Keratinocyte (primary cell): ENCODE measurements around the gene FOXN1. TPM values are rescaled to one million over a fixed set of nuclear protein-coding genes. Genes with fewer than 3 reads are reported as not detected.

Source experiments
- DNase-seq: peaks from one replicate; pipeline ENCODE4 v3.0.0-alpha.2; 2011; ENCODE audit warnings: low read depth, missing footprints, low spot score
- FAIRE-seq: peaks from 2 replicates; lab custom pipeline; 2011; peaks lifted over from hg19 to GRCh38; lab: Jason Lieb, UNC
- H2AFZ ChIP-seq: 2 replicates; pipeline ENCODE4 v1.6.0; 2012; ENCODE audit warnings: low read length, control low read depth, inconsistent platforms; ENCODE audit not compliant: control insufficient read depth
- H3K27ac ChIP-seq: 2 replicates; pipeline ENCODE4 v1.5.1; 2011; ENCODE audit warnings: low read length; ENCODE audit not compliant: control insufficient read depth, insufficient read depth
- H3K27me3 ChIP-seq: 3 replicates; pipeline ENCODE4 v1.6.0; 2011; ENCODE audit warnings: low read length; ENCODE audit not compliant: control insufficient read depth, insufficient read depth; ENCODE audit errors: extremely low read depth
- H3K36me3 ChIP-seq, 2 experiments: 2 replicates in 1 of 2; 3 replicates in 1 of 2; pipeline ENCODE4 v1.5.1; 2011; ENCODE audit warnings: low read length in 2 of 2, mild to moderate bottlenecking in 1 of 2; ENCODE audit not compliant: control insufficient read depth in 2 of 2, insufficient read depth in 2 of 2; ENCODE audit errors: extremely low read depth in 1 of 2
- H3K4me1 ChIP-seq: 3 replicates; pipeline ENCODE4 v1.5.1; 2011; ENCODE audit warnings: low read length; ENCODE audit not compliant: control insufficient read depth, insufficient read depth; ENCODE audit errors: extremely low read depth
- H3K4me2 ChIP-seq: 3 replicates; pipeline ENCODE4 v1.6.0; 2011; ENCODE audit warnings: low read depth, low read length; ENCODE audit not compliant: control insufficient read depth, insufficient read depth; ENCODE audit errors: extremely low read depth
- H3K4me3 ChIP-seq, 3 experiments: fragments of 200-600 bp in 1 of 3; sonication (generic) in 1 of 3; 2 replicates in 2 of 3; 3 replicates in 1 of 3; pipeline ENCODE4 v1.5.1; 2011 to 2016; ENCODE audit warnings: low read length in 3 of 3, mild to moderate bottlenecking in 3 of 3, control low read depth in 2 of 3, inconsistent platforms in 1 of 3, low read depth in 1 of 3, mixed read lengths in 1 of 3, mixed run types in 1 of 3, moderate library complexity in 1 of 3; ENCODE audit not compliant: control insufficient read depth in 2 of 3, insufficient read depth in 2 of 3; ENCODE audit errors: extremely low read depth in 1 of 3
- H3K79me2 ChIP-seq: 2 replicates; pipeline ENCODE4 v1.6.0; 2012; ENCODE audit warnings: low read length; ENCODE audit not compliant: control insufficient read depth, insufficient read depth
- H3K9ac ChIP-seq: 3 replicates; pipeline ENCODE4 v1.6.0; 2011; ENCODE audit warnings: low read length; ENCODE audit not compliant: control insufficient read depth, insufficient read depth; ENCODE audit errors: extremely low read depth
- H3K9me1 ChIP-seq: 3 replicates; pipeline ENCODE4 v1.6.0; 2011; ENCODE audit warnings: low read length; ENCODE audit not compliant: control insufficient read depth, insufficient read depth; ENCODE audit errors: extremely low read depth
- H3K9me3 ChIP-seq: 2 replicates; pipeline ENCODE4 v1.5.1; 2012; ENCODE audit warnings: low read depth, low read length; ENCODE audit not compliant: control insufficient read depth
- H4K20me1 ChIP-seq: 3 replicates; pipeline ENCODE4 v1.6.0; 2011; ENCODE audit warnings: low read length; ENCODE audit not compliant: control insufficient read depth, insufficient read depth; ENCODE audit errors: extremely low read depth
- EZH2 ChIP-seq: IDR thresholded peaks from one replicate; pipeline ENCODE4 v1.6.1; 2012; ENCODE audit warnings: inconsistent platforms, mild to moderate bottlenecking, low read length, moderate library complexity
- dilution Hi-C: fragments of 300-500 bp; cut with MboI; formaldehyde crosslinking; loops from one replicate; pipeline ENCODE4 v1.7.0; 2020; ENCODE audit warnings: low sequenced_read_pairs; ENCODE audit not compliant: extremely low pct_ligation_motif_present
- polyA plus RNA-seq, 5 experiments: library from polyadenylated mRNA; depleted of rRNA in 3 of 5; stranded (reverse) in 3 of 5; stranded (forward) in 1 of 5; unstranded in 1 of 5; fragments of >200 nt; gene quantifications; 1 replicate in 1 of 5; 2 replicates in 3 of 5; 3 replicates in 1 of 5; pipeline versions ENCODE4 v1.2.1 to v1.2.3, GENCODE V29; 2011 to 2012; ENCODE audit warnings: missing spikeins in 2 of 5, low read depth in 1 of 5, low replicate concordance in 1 of 5
- TF ChIP-seq, protein P1 (sequence below), 3 experiments: IDR thresholded peaks in 1 of 3; conservative IDR thresholded peaks in 1 of 3; optimal IDR thresholded peaks in 1 of 3; 2 replicates in 2 of 3; 3 replicates in 1 of 3; pipeline versions ENCODE3 to v1.5.1; 2011; ENCODE audit warnings: low read length in 3 of 3, mild to moderate bottlenecking in 3 of 3, moderate library complexity in 2 of 3, control low read depth in 1 of 3, inconsistent platforms in 1 of 3; ENCODE audit not compliant: insufficient read depth in 2 of 3; ENCODE audit errors: extremely low read depth in 1 of 3

The FOXN1 gene
- polyA plus RNA-seq, 1 donor (not counting 4 experiments of a cell fraction or from before 2014, with no cell fraction given), result 0.29 TPM

DNA sequence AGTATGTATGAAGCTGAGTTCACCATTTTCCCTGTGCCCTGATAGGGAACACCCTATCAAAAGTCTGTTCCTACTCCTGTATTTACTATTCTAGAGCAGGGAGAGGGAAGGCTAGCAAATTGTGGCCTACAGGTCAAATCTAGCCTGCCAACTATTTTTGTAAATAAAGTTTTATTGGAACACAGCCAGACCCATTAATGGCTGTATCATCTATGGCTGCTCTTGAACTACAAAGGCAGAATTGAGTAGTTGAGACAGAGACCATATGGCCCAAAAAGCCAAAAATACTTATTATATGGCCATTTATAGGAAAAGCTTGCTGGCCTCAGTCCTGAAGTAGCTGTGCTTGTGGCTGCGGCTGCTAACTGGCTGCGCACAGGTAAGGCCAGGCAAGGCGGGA, 74.8 kb downstream of the FOXN1 start:
- Histone ChIP-seq H3K4me1 (peaks cover 5% of the 10 kb centered on the region), H4K20me1 (no peaks in the 10 kb centered on the region), H3K9me1 (no peaks in the 10 kb centered on the region), H3K27ac (no peak overlapping the region), H3K4me2 (no peak overlapping the region), H3K27me3 (no peaks in the 10 kb centered on the region), H3K9ac (no peak overlapping the region), H3K4me3 (no peak overlapping the region), H2AFZ (no peak overlapping the region), H3K36me3 (peaks cover 13 to 60% of the 10 kb centered on the region in 2 experiments), H3K79me2 (no peaks in the 10 kb centered on the region), H3K9me3 (no peaks in the 10 kb centered on the region)
- FAIRE-seq (peak; percentile 79), DNase-seq (no peak)
- dilution Hi-C loops, result no loop called here
- TF ChIP-seq EZH2, result no peak
- TF ChIP-seq, protein P1, sequence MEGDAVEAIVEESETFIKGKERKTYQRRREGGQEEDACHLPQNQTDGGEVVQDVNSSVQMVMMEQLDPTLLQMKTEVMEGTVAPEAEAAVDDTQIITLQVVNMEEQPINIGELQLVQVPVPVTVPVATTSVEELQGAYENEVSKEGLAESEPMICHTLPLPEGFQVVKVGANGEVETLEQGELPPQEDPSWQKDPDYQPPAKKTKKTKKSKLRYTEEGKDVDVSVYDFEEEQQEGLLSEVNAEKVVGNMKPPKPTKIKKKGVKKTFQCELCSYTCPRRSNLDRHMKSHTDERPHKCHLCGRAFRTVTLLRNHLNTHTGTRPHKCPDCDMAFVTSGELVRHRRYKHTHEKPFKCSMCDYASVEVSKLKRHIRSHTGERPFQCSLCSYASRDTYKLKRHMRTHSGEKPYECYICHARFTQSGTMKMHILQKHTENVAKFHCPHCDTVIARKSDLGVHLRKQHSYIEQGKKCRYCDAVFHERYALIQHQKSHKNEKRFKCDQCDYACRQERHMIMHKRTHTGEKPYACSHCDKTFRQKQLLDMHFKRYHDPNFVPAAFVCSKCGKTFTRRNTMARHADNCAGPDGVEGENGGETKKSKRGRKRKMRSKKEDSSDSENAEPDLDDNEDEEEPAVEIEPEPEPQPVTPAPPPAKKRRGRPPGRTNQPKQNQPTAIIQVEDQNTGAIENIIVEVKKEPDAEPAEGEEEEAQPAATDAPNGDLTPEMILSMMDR (optimal IDR thresholded peaks at IDR 0.05 in 1 of 3, IDR thresholded peaks at IDR 0.05 in 1 of 3, conservative IDR thresholded peaks at IDR 0.05 in 1 of 3; ENCODE audit: extremely low read depth in 1 of 3, insufficient read depth in 2 of 3, low read length in 3 of 3), result no peak

DNA sequence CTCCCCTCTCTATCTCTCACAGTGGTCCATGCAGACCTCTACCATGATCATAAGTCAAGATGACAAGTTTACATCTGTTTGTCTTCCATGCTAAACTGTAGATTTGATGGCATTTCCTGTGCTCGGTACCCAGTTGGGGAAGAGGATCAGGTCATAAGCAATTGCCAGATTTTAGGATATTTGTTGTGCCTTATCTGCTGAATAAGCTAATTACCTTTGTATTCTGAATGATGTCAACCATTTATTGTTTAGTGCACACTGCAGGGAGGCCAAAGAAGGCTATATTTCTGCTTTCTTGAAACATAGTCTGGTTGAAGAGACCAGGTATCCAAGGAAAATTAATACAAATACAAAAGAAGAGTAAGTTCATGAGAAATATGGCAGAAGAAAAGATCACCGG, 76.4 kb downstream of the FOXN1 start:
- FAIRE-seq (no peak), DNase-seq (no peak)
- H3K9ac ChIP-seq, result no peak overlapping the region
- H3K27me3 ChIP-seq, result no peaks in the 10 kb centered on the region
- no peak overlapping the region for H3K27ac ChIP-seq
- H3K4me2 ChIP-seq, result no peak overlapping the region
- H3K36me3 ChIP-seq, result peaks cover 14 to 61% of the 10 kb centered on the region in 2 experiments
- dilution Hi-C loops, result no loop called here
- H3K9me3 ChIP-seq, result no peaks in the 10 kb centered on the region
- no peaks in the 10 kb centered on the region for H3K4me1 ChIP-seq
- H2AFZ ChIP-seq, result no peak overlapping the region
- H4K20me1 ChIP-seq, result no peaks in the 10 kb centered on the region
- H3K79me2 ChIP-seq, result no peaks in the 10 kb centered on the region
- TF ChIP-seq, protein P1 (optimal IDR thresholded peaks at IDR 0.05 in 1 of 3, IDR thresholded peaks at IDR 0.05 in 1 of 3, conservative IDR thresholded peaks at IDR 0.05 in 1 of 3; ENCODE audit: extremely low read depth in 1 of 3, insufficient read depth in 2 of 3, low read length in 3 of 3), result no peak
- TF ChIP-seq EZH2, result no peak
- no peaks in the 10 kb centered on the region for H3K9me1 ChIP-seq
- H3K4me3 ChIP-seq, result no peak overlapping the region
